Measurements from ENCODE around the gene PPARGC1A.

PPARGC1A gene

DNA sequence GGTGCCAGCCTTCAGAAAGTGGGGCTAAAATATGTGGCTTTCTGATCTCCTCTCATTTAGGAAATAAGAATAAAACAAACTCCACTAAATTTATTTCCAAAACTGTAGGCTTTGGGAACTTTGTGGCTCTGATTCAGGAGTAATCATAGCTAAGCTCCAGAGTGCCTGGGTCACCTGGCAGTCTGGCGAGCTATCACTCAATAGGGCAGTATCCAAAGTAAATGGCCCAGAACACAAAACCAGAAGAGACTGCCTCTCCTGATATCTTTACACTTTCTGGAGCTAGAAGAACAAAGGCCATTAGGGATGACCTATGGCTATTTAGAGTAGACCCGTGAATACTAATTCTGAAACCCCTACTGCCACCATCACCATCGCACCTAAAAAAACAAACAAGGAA, 17.0 kb upstream of the PPARGC1A start:
- Histone ChIP-seq H3K36me3 (ENCODE audit: control insufficient read depth in 1 of 2, insufficient read depth in 2 of 2, low read length in 2 of 2) (no peaks in the 10 kb centered on the region), H3K9me3 (ENCODE audit: control insufficient read depth in 1 of 2, low read length in 2 of 2) (no peaks in the 10 kb centered on the region), H3K4me3 (ENCODE audit: low read depth in 1 of 2, low read length in 2 of 2) (no peak overlapping the region), H3K27me3 (ENCODE audit: low read depth, low read length) (no peaks in the 10 kb centered on the region), H3K4me1 (ENCODE audit: control insufficient read depth in 1 of 2, insufficient read depth in 2 of 2, low read length in 2 of 2) (no peaks in the 10 kb centered on the region), H3K27ac (ENCODE audit: low read length) (no peak overlapping the region)

DNA sequence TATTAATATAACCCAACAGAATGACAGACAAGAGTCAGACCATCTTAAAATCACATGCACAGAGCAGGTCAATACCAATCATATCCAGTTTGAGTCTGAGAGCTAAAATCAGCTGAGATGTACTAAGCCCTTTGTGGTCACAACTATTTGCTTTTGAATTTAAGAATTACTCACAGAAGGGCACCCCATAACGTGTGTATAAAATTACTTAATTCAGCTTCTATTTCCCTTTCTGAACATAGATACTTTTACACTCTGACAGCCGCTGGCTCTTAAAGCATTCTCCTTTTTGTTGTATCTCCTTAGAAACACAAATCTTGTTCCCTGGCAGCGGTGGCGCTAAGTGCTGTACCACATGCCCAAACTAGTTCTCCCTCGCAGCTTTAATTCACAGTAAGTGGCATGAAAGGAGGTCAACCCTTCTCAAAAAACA, 14.8 kb upstream of the PPARGC1A start:
- Histone ChIP-seq H3K27me3 (ENCODE audit: low read depth, low read length) (no peaks in the 10 kb centered on the region), H3K4me1 (ENCODE audit: control insufficient read depth in 1 of 2, insufficient read depth in 2 of 2, low read length in 2 of 2) (no peaks in the 10 kb centered on the region), H3K9me3 (ENCODE audit: control insufficient read depth in 1 of 2, low read length in 2 of 2) (no peaks in the 10 kb centered on the region), H3K4me3 (ENCODE audit: low read depth in 1 of 2, low read length in 2 of 2) (no peak overlapping the region), H3K27ac (ENCODE audit: low read length) (peak overlapping the region; percentile 21), H3K36me3 (ENCODE audit: control insufficient read depth in 1 of 2, insufficient read depth in 2 of 2, low read length in 2 of 2) (no peaks in the 10 kb centered on the region)

DNA sequence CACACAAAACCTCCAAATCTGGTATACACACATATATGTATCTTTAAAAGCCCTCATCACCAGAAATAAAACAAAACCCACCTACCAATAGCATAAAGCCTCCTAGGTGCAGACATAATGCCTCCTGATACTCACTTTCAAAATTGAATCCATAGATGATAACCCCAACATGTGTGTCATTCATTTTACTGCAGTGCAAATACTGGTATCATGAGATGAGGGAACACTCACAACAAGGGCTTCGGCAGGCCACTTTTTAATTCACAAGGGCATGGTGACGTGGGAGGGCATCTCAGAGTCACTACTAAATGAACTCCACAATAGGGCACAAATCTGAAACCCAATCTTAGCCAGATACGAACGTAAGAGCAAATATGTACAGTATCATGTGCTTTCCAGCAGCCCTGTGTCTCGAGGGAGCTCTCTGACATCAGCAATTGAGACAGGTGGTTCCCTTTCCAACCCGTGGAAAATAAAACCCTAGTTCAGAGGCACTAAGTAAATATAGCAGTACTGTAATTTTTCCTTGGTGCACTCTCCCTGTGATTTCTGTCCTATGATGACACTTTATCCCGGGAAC, 14.1 kb upstream of the PPARGC1A start:
- Histone ChIP-seq H3K27ac (ENCODE audit: low read length) (peak overlapping the region; percentile 21), H3K4me1 (ENCODE audit: control insufficient read depth in 1 of 2, insufficient read depth in 2 of 2, low read length in 2 of 2) (no peaks in the 10 kb centered on the region), H3K27me3 (ENCODE audit: low read depth, low read length) (no peaks in the 10 kb centered on the region), H3K4me3 (ENCODE audit: low read depth in 1 of 2, low read length in 2 of 2) (peak overlapping the region in 1 of 2 donors; percentile 7), H3K9me3 (ENCODE audit: control insufficient read depth in 1 of 2, low read length in 2 of 2) (no peaks in the 10 kb centered on the region), H3K36me3 (ENCODE audit: control insufficient read depth in 1 of 2, insufficient read depth in 2 of 2, low read length in 2 of 2) (no peaks in the 10 kb centered on the region)

DNA sequence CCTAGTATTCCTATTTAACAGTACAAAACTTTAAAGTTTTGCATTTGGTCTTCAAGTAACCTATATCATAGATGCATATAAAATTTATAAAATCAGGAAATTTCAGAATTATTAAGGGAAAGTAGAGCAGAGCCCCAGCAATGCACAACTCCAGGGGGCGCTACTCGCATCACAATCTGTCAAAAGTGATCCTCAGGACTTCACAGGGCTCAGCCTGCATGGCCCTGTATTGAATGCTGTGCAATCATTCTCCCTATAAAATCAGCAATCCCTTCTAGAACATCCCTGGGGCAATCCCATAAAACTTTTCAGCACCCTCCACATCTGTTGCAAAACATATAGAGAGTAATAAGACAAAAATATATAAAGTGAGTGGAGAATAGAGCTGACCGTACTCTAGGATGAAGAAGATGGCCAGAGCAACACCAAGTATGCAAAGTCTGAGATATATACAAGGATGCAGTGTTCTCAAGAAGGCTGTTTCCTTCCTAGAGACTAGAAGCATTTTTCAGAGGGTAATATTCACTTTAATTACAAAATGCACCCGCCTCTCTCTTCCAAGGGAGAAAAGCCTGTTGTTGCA, 12.5 kb upstream of the PPARGC1A start:
- H3K4me3 ChIP-seq (ENCODE audit: low read depth in 1 of 2, low read length in 2 of 2): no peak overlapping the region
- no peaks in the 10 kb centered on the region for H3K9me3 ChIP-seq (ENCODE audit: control insufficient read depth in 1 of 2, low read length in 2 of 2)
- H3K27ac ChIP-seq (ENCODE audit: low read length): no peak overlapping the region
- no peaks in the 10 kb centered on the region for H3K27me3 ChIP-seq (ENCODE audit: low read depth, low read length)
- H3K36me3 ChIP-seq (ENCODE audit: control insufficient read depth in 1 of 2, insufficient read depth in 2 of 2, low read length in 2 of 2): no peaks in the 10 kb centered on the region
- H3K4me1 ChIP-seq (ENCODE audit: control insufficient read depth in 1 of 2, insufficient read depth in 2 of 2, low read length in 2 of 2): no peaks in the 10 kb centered on the region

DNA sequence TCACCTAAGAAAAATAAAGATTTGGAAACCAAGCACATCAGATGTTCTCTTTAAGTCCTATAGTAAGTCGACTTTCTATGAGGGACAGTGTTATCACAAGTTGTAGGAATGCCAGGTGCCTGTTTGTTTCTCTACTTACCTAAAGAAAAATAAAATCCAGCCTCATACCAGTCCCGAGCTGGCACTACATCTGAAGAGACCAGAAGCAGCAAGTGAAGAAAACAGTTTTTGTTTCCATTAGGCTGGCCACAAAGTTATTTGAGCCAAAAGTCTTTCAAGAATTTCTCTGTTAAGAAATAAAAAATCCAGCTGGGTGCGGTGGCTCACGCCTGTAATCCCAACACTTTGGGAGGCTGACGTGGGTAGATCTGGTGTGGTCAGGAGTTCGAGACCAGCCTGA, 10.8 kb upstream of the PPARGC1A start:
- Histone ChIP-seq H3K27me3 (ENCODE audit: low read depth, low read length) (no peaks in the 10 kb centered on the region), H3K27ac (ENCODE audit: low read length) (no peak overlapping the region)

DNA sequence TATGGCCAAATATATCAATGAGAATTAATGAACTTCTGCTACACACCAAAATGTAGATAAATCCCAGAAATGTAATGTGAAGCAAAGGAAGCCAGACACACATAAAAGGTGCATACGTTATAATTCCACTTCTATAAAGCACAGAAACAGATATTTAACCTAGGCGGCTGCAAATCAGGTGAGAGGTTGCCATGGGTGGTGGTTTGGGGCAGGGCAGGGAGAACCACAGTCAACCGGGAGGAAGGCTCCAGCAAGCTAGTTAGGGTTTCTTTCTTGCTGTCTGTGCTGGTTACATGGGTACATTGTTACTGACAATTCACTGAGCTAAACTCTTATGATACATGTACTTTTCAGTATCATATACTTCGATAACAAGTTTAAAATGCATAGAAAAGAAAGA, 9.7 kb upstream of the PPARGC1A start:
- Histone ChIP-seq H3K9me3 (ENCODE audit: control insufficient read depth in 1 of 2, low read length in 2 of 2) (no peaks in the 10 kb centered on the region), H3K27ac (ENCODE audit: low read length) (no peak overlapping the region), H3K4me3 (ENCODE audit: low read depth in 1 of 2, low read length in 2 of 2) (no peak overlapping the region), H3K27me3 (ENCODE audit: low read depth, low read length) (no peaks in the 10 kb centered on the region), H3K4me1 (ENCODE audit: control insufficient read depth in 1 of 2, insufficient read depth in 2 of 2, low read length in 2 of 2) (no peaks in the 10 kb centered on the region), H3K36me3 (ENCODE audit: control insufficient read depth in 1 of 2, insufficient read depth in 2 of 2, low read length in 2 of 2) (no peaks in the 10 kb centered on the region)

More for the DNA sequence above, 10.8 kb upstream of the PPARGC1A start:
- Histone ChIP-seq H3K4me3 (ENCODE audit: low read depth in 1 of 2, low read length in 2 of 2) (no peak overlapping the region), H3K4me1 (ENCODE audit: control insufficient read depth in 1 of 2, insufficient read depth in 2 of 2, low read length in 2 of 2) (no peaks in the 10 kb centered on the region), H3K9me3 (ENCODE audit: control insufficient read depth in 1 of 2, low read length in 2 of 2) (no peaks in the 10 kb centered on the region), H3K36me3 (ENCODE audit: control insufficient read depth in 1 of 2, insufficient read depth in 2 of 2, low read length in 2 of 2) (no peaks in the 10 kb centered on the region)

DNA sequence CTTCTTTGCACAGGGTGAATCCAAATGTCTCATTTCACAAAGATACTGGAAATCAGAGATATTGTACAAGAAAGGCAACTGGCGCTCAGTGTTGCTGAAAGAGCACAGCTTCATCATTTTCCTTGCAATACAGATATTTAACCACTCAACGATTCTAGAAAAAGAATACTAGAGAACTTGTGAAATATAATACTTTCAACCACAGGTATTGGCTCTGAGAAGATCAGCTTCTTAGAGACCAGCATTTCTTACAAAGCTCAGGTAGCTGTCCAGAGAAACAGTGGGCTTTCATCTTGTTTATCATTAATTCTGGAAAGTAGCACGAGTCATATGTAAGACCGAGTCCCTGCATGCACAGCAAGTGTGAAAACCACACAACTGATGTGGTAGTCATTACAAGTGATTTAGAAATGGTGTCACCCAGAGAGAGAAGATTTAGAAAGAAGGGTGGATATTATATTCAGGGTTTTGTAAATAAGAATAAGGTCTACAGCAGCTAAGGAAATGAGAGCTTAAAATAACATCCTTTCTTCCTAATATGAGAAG, 7.8 kb upstream of the PPARGC1A start:
- Histone ChIP-seq H3K27ac (ENCODE audit: low read length) (no peak overlapping the region), H3K4me3 (ENCODE audit: low read depth in 1 of 2, low read length in 2 of 2) (no peak overlapping the region), H3K27me3 (ENCODE audit: low read depth, low read length) (no peaks in the 10 kb centered on the region), H3K9me3 (ENCODE audit: control insufficient read depth in 1 of 2, low read length in 2 of 2) (no peaks in the 10 kb centered on the region), H3K36me3 (ENCODE audit: control insufficient read depth in 1 of 2, insufficient read depth in 2 of 2, low read length in 2 of 2) (no peaks in the 10 kb centered on the region), H3K4me1 (ENCODE audit: control insufficient read depth in 1 of 2, insufficient read depth in 2 of 2, low read length in 2 of 2) (no peaks in the 10 kb centered on the region)

DNA sequence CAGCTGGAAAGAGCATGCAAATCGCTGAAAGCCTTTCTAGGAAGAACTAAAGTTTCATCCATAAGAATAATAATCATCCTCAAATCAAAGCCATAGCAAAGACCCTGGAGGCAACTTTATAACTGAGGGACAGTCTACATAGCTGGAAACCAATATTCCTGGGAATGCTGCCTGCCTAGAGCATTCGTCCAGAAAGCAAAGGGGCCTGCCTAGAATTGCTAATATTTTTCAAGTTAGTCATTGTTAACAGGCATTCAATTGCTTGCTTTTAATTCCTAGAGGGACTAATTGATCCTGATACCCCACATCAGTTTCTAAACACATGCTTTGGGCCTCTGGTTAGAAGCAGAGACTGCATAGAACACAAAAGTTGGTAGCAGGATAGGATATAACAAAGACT, 4.2 kb upstream of the PPARGC1A start:
- Histone ChIP-seq H3K4me1 (ENCODE audit: control insufficient read depth in 1 of 2, insufficient read depth in 2 of 2, low read length in 2 of 2) (peaks cover 0 to 8% of the 10 kb centered on the region in 2 donors), H3K36me3 (ENCODE audit: control insufficient read depth in 1 of 2, insufficient read depth in 2 of 2, low read length in 2 of 2) (no peaks in the 10 kb centered on the region), H3K27ac (ENCODE audit: low read length) (no peak overlapping the region), H3K4me3 (ENCODE audit: low read depth in 1 of 2, low read length in 2 of 2) (no peak overlapping the region), H3K27me3 (ENCODE audit: low read depth, low read length) (no peaks in the 10 kb centered on the region), H3K9me3 (ENCODE audit: control insufficient read depth in 1 of 2, low read length in 2 of 2) (no peaks in the 10 kb centered on the region)

DNA sequence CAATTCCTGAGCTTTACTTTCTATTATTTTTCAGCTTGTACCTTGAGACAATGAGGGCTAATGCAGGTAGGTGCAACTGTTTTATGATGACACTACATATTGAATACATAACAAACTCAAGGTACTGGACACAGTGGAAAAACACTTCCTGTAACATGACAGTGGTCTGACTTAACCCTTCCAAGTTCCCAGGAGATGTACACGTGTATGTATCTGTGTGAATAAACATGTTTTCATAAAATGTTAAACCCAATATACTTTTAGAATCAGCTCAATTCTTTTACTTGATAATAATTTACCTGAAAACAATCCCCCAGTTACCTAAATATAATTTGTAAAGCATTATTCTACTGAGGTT, 1.2 kb upstream of the PPARGC1A start:
- Histone ChIP-seq H3K27ac (ENCODE audit: low read length) (peak overlapping the region; percentile 83), H3K27me3 (ENCODE audit: low read depth, low read length) (no peaks in the 10 kb centered on the region), H3K4me1 (ENCODE audit: control insufficient read depth in 1 of 2, insufficient read depth in 2 of 2, low read length in 2 of 2) (peaks cover 0 to 21% of the 10 kb centered on the region in 2 donors), H3K9me3 (ENCODE audit: control insufficient read depth in 1 of 2, low read length in 2 of 2) (no peaks in the 10 kb centered on the region), H3K4me3 (ENCODE audit: low read depth in 1 of 2, low read length in 2 of 2) (peak overlapping the region; percentile 77 to 82), H3K36me3 (ENCODE audit: control insufficient read depth in 1 of 2, insufficient read depth in 2 of 2, low read length in 2 of 2) (no peaks in the 10 kb centered on the region)

DNA sequence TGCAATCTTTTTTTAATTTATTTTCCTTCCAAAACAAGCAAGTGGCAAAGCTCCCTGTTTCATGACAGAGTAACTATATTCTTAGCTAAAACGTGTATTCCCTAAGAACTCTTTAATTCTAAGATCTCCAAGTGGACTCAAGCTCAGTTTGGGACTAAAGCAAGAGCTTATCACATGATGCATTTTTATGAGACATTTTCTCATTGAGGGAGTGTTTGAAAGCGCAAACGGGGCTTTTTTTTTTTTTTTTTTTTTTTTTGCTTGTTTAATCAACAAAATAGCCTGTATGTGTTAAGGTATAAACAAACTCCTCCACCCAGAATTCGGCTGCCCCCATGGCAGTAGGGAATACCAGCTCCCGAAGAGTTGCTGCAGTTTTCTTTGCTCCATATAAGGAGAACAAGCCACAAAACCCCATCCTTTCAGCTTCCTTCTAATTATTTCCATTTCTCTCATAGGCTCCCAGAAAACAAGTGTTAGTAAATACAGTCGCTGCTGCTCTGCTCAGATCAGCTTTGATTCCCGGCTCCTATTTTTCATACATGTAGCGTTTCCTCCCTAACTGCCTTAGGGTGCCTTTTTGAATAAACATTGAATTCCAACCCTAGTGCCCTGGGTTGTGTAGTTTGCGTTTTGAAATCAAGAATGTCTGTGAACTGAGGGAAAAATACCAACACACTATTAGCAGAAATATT, 669 bp upstream of the PPARGC1A start:
- H3K27me3 ChIP-seq (ENCODE audit: low read depth, low read length): no peaks in the 10 kb centered on the region
- peaks cover 0 to 21% of the 10 kb centered on the region in 2 donors for H3K4me1 ChIP-seq (ENCODE audit: control insufficient read depth in 1 of 2, insufficient read depth in 2 of 2, low read length in 2 of 2)
- H3K4me3 ChIP-seq (ENCODE audit: low read depth in 1 of 2, low read length in 2 of 2): peak overlapping the region; percentile 77 to 82
- H3K27ac ChIP-seq (ENCODE audit: low read length): peak overlapping the region; percentile 83
- H3K9me3 ChIP-seq (ENCODE audit: control insufficient read depth in 1 of 2, low read length in 2 of 2): no peaks in the 10 kb centered on the region
- H3K36me3 ChIP-seq (ENCODE audit: control insufficient read depth in 1 of 2, insufficient read depth in 2 of 2, low read length in 2 of 2): no peaks in the 10 kb centered on the region

DNA sequence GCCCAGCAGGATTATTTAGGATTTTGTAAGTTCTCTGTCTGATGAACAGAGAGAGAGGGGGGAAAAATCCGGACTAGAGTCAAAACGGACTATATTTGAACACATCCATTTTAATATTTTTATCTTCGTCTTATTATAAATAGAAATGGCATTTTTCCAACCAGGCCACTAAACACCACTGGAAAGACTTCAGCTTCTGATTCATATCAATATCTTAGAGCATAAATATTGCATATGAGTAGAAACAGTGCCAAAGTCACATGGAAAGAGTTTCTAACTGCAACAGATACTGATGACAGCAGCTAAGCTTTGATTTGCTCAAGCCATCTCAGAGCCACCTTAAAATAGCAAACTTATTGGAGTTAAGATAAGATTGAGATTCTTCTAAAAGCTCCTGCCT, 456 bp downstream of the PPARGC1A start:
- Histone ChIP-seq H3K4me3 (ENCODE audit: low read depth in 1 of 2, low read length in 2 of 2) (peak overlapping the region; percentile 77 to 82), H3K27me3 (ENCODE audit: low read depth, low read length) (no peaks in the 10 kb centered on the region), H3K36me3 (ENCODE audit: control insufficient read depth in 1 of 2, insufficient read depth in 2 of 2, low read length in 2 of 2) (no peaks in the 10 kb centered on the region), H3K9me3 (ENCODE audit: control insufficient read depth in 1 of 2, low read length in 2 of 2) (no peaks in the 10 kb centered on the region), H3K27ac (ENCODE audit: low read length) (peak overlapping the region; percentile 83), H3K4me1 (ENCODE audit: control insufficient read depth in 1 of 2, insufficient read depth in 2 of 2, low read length in 2 of 2) (peaks cover 0 to 21% of the 10 kb centered on the region in 2 donors)

Measured in muscle layer of duodenum (tissue), 2 donors.